Loucy (cell line): ENCODE measurements around the gene TPM2.

Source experiments
- CTCF ChIP-seq: fragments of 200-600 bp; sonication (generic); conservative IDR thresholded peaks from 2 replicates; pipeline ENCODE4 v1.5.1; 2014; ENCODE audit warnings: mild to moderate bottlenecking, antibody characterized with exemption, low read length
- EZH2phosphoT487 ChIP-seq: fragments of 200-600 bp; IDR thresholded peaks from 2 replicates; pipeline ENCODE4 v1.6.1; 2018; ENCODE audit warnings: antibody characterized with exemption, mild to moderate bottlenecking, moderate library complexity, borderline replicate concordance

- no peak for TF ChIP-seq CTCF
- no peak for TF ChIP-seq EZH2phosphoT487
Observed at GRCh38 chr9:35679766-35680330, 9.9 kb downstream of the TPM2 start.
